ENCODE measurements around the gene ESAM.

The ESAM gene, protein sequence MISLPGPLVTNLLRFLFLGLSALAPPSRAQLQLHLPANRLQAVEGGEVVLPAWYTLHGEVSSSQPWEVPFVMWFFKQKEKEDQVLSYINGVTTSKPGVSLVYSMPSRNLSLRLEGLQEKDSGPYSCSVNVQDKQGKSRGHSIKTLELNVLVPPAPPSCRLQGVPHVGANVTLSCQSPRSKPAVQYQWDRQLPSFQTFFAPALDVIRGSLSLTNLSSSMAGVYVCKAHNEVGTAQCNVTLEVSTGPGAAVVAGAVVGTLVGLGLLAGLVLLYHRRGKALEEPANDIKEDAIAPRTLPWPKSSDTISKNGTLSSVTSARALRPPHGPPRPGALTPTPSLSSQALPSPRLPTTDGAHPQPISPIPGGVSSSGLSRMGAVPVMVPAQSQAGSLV
- long read RNA-seq, donor 1, transcript ESAM-202 (7 exons, 1,833 nt): minor isoform, 5 of 31 reads
- long read RNA-seq, donor 1, transcript ESAM-201 (7 exons, 1,826 nt): major isoform, 25 of 31 reads
- long read RNA-seq, donor 1, partial matches to known transcripts: 0 of 31 reads
- long read RNA-seq, donor 1, other reads (novel, unspliced or antisense): 0 of 31 reads
- long read RNA-seq, donor 2, transcript ESAM-201 (7 exons, 1,826 nt): major isoform, 13 of 21 reads
- long read RNA-seq, donor 2, transcript ESAM-202 (7 exons, 1,833 nt): minor isoform, 6 of 21 reads
- long read RNA-seq, donor 2, partial matches to known transcripts: 0 of 21 reads
- long read RNA-seq, donor 2, other reads (novel, unspliced or antisense): 0 of 21 reads
- long read RNA-seq, donor 3, transcript ESAM-201 (7 exons, 1,826 nt): major isoform, 11 of 14 reads
- long read RNA-seq, donor 3, partial matches to known transcripts: 0 of 14 reads
- long read RNA-seq, donor 3, other reads (novel, unspliced or antisense): 0 of 14 reads
- long read RNA-seq, donor 4, transcript ESAM-201 (7 exons, 1,826 nt): major isoform, 14 of 44 reads
- long read RNA-seq, donor 4, partial matches to known transcripts: 26 of 44 reads
- long read RNA-seq, donor 4, other reads (novel, unspliced or antisense): 0 of 44 reads
- long read RNA-seq, donor 5, transcript ESAM-201 (7 exons, 1,826 nt): major isoform, 18 of 22 reads
- long read RNA-seq, donor 5, partial matches to known transcripts: 0 of 22 reads
- long read RNA-seq, donor 5, other reads (novel, unspliced or antisense): 0 of 22 reads
- long read RNA-seq, donor 6, transcript ESAM-201 (7 exons, 1,826 nt): major isoform, 16 of 19 reads
- long read RNA-seq, donor 6, partial matches to known transcripts: 0 of 19 reads
- long read RNA-seq, donor 6, other reads (novel, unspliced or antisense): 0 of 19 reads
- long read RNA-seq, donor 7, transcript ESAM-201 (7 exons, 1,826 nt): major isoform, 26 of 36 reads
- long read RNA-seq, donor 7, partial matches to known transcripts: 5 of 36 reads
- long read RNA-seq, donor 7, other reads (novel, unspliced or antisense): 0 of 36 reads
- long read RNA-seq, donor 8, transcript ESAM-201 (7 exons, 1,826 nt): major isoform, 31 of 40 reads
- long read RNA-seq, donor 8, partial matches to known transcripts: 5 of 40 reads
- long read RNA-seq, donor 8, other reads (novel, unspliced or antisense): 0 of 40 reads

DNA sequence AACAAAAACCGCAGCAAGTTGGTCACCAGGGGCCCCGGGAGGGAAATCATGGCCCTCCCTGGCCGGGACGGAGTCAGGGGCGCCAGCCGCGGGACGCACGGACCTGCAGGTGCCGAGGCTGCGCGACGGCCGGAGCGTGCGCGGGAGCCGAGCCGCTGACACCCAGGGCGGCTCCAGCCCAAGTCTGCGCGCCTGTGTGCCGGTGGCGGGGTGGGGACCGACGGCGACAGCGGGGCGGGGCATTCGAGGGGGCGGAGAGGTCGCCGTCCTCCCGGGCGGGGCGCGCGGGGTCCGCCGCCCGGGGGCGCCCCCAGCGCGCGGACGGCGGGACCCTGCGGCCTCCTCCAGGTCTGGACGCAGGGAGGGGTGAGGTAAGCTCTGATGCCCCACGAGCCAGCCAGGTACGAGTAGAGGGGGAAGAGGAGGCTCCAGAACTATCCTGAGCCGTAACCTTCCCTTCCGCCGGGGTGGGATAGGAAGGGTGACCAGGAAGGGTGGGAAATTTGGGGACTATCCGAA is at the start of gene ESAM:
Gene ESAM (minus strand): TSS at position 186 of the 519 bp plus-strand sequence. CDS start 136 bp downstream, at position 50.
- peak; percentile 53 for DNase-seq

DNA sequence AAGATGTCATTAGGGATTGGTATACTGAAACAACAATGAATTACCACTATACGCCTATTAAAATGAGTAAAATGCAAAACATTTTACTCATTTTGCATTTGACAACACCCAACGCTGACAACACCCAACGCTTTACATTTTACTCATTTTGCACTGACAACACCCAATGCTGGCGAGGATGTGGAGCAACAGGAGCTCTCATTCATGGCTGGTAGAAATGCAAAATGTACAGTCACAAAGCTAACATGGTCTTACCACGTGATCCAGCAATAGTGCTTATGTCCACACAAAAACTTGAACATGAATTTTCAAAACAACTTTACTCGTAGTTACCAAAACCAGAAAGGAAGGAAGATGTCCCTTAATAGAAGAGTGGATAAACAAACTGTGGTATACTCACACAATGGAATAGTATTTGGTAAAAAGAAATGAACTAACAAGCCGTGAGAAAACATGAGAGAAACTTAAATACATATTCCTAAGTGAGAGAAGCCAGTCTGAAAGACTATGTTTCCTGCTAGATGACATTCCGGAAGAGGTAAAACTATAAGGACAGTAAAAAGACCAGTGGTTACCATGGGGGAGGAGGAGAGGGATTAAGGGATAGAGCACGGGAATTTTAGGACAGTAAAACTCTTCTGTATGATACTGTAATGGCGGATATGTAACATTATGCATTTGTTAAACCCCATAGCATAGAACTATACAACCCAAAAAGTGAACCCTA is 49.5 kb upstream of the ESAM start:
- DNase-seq: no peak

DNA sequence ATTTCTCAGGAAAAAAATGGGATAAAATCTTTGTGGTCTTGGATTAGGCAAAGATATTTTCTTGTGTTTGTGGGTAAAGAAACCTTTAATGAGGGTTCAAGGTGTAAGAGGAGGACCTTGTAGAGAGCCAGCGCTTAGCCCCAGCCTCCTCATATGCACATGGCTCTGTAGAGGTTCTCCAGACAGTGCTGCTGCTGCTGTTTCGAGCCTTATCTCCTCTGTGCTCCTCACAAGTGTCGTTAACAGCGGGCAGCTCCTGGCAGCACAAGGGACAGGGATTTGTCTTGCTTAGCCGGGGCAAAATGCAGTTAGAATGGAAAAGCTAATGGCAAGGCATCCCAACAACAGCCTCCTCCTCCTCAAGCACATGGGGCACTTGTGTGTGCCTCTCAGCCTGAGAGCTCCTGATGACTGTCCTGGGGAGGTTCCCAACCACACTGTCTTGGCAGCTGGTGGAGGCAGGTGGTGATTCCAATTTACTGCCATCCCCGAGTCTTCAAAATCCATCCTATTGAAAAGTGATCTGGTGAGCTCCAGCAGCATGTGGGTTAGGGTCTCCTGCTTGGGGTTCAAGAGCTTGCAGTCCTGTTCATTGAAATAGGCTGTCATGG is 45.7 kb upstream of the ESAM start:
- DNase-seq: no peak

DNA sequence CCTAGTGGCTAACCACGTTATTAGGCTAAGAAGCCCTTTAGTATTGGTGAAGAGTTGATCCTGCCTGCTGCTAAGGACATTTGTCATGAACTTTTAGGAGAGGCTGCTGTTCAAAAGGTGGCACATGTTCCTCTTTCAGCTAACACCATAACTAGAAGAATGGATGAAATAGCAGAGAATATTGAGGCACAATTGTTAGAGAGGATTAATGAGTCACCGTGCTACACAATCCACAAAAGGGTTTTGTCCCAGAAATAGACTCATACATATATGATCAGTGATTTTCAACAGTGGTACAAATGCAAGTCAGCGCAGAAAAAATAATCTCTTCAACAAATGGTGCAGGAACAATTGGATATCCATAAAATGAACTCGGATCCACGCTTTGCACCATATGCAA is 45.1 kb upstream of the ESAM start:
- DNase-seq: no peak

DNA sequence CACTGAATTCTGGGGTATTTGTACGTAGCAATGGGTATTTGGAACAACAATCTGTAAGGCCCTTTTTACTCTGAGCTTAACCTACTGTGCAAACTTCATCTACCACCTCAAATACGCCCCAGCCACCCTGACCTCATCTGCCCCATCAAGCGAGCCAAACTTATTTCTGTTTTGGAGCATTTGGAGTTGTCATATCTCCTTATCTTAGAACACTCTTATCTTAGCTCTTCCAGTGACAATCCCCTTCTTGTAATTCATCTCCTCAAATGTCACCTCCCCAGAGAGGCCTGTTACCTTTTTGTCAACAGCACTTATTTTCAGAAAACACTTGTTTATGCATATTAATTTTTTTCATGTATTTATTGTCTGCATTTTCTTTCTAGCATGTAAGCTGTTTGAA is 42.8 kb upstream of the ESAM start:
- no peak for DNase-seq

DNA sequence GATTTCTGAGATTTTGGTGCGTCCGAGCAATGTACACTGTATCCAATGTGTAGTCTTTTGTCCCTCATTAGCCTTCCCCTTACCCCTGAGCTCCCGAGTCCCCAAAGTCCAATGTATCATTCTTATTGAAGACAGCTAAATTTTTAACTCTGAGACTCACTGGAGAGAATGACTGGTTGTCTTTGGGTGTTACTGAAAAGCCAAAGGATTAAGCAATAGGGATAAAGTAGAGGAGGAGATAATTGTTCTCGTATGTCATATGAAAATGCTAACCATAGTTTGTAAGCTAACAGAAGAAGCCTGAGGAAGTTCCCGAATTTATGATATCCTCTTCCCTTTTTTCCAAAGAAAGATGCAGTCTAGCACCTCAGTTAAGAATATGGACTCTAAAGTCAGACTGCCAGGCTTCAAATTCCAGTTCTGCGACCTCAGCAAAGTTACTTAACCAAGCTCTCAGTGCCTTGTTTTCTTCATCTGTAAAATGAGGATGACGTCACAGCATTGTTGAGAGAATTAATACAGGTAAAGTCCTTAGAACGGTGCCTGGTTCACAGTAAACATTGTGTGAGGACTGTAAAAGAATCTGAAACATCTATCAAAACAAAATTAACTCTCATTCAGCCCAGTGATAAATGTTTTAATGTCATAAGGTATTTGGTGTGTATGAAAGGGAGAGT is 39.7 kb upstream of the ESAM start:
- no peak for DNase-seq

DNA sequence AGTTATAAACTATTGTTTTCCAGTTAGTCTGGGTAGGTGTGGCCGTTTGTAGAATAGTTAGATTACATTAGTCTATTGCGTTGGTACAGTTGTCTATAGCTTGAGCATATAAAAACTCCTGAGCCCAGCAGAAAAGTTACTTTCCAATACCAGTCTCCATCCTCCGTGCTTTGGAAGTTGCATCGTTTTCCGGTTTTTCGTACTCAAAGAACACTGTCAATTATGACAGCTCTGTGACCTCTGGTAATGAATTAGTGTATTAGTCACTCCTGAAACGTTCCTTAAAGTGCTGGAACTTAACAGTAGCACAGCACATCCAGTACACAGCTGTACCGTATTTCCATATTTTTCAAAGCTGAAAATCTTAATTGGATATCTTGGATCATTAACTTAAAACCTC is 38.9 kb upstream of the ESAM start:
- no peak for DNase-seq

DNA sequence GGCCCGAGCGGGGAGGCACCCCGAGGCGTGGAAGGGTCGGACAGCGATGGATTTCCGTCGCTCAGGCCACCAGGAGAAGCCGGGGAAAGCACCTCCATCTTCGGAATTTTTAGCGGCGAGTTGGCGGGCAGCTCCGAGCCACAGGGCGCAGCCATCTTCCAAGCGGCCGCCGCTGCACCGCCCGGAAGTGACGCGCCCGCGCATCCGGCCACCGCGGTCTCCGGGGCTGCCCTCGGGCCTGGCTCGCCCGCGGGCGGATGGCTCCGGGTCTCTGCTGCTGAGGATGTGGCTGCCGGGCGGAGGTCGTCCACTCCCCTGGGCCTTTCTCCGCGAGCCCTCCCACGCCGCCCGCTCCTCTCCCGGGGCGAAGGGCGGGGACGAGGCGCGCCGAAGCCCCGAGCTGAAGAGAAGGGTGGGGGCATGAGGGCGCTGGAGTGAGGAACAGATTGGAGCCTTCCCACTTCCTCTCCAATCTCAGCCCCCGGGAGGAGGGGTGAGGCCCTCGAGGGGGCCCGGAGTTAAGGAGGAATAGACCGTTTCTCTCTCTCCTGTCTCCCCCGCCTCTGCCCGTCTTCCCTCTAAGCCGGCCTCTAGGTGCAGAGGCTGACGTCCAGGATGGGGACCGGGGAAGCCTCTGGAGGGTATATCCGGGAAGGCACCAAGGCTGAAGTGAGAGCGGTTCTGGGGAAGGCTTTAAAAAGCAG is 38.3 kb upstream of the ESAM start, which contains the start of gene MSANTD2:
Gene MSANTD2 (minus strand): TSS at position 181 of the 704 bp plus-strand sequence. CDS start 26 bp downstream, at position 155.
- peak; percentile 99 for DNase-seq

DNA sequence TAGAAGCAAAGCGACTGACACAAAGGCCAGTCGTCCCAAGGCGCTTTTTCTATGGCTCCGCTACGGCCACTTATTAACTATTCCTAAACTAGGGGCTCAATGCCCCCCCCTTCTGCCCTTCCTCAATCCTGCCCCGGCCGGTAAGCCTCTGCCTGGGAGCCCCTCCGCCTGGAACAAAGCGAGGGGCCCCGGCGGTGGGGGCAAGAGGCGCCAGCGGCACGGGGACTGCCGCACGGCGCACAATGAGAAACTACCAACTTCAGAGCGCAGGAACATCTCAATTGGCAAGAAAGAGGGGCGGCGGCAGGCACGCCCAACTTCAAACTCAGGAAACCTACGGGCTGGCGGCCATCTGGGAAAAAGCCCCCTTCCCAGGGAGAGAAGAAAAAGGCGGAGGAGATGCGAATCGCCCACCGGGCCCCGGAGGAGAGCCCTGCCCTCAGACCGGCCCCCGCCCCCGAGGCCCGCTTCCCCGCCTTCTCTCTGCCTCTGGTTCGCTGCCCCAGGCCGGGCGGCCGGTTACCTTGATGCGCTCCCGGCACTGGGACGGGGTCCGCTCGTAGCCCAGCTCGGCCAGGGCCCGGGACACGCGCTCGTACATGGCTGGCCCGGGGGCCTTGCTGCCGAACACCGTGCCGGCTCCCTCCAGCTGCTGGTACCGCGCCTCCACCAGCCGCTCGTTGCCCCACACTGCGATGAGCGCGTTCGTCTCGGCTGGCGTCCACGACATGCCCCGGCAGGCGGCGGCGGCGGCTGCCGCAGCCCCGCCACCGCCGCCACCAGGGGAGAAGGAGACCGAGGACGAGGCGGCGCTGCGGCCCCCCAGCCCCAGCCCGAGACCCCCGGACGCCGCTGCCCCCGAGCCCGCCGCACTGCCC is 37.5 kb upstream of the ESAM start:
- peak; percentile 82 for DNase-seq

DNA sequence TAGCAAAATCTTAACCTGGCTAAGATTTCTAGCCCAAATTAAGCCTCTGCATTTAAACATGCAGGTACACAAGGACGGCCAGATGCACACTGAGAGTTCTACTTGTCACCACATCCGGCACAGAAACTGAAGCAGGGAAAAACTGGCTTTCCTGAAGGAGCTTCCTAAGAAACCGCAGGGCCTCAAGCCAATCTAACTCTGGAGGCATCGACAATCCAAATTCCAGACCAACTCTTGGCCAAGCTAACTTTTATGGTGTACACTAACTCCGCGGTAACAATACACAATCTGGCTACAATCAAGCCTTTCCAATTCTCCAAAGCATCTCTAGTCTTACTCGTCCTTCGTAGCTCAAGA is 36.9 kb upstream of the ESAM start:
- DNase-seq: no peak

DNA sequence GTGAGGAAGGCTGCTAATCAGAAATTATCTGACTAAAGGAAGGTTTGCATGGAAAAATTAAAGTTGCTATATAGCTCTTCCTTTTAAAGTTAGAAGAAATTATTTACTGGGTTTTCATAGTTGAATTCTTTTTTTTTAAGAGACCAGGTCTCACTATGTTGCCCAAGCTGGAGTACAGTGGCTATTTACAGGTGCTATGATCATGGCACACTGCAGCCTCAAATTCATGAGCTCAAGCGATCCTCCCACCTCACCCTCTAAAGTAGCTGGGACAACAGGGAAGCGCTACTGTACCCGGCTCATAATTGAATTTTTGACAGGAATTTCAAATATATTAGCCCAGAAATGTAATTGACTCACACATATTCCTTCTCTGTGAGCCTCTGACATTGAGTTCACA is 34.2 kb upstream of the ESAM start:
- DNase-seq: no peak

DNA sequence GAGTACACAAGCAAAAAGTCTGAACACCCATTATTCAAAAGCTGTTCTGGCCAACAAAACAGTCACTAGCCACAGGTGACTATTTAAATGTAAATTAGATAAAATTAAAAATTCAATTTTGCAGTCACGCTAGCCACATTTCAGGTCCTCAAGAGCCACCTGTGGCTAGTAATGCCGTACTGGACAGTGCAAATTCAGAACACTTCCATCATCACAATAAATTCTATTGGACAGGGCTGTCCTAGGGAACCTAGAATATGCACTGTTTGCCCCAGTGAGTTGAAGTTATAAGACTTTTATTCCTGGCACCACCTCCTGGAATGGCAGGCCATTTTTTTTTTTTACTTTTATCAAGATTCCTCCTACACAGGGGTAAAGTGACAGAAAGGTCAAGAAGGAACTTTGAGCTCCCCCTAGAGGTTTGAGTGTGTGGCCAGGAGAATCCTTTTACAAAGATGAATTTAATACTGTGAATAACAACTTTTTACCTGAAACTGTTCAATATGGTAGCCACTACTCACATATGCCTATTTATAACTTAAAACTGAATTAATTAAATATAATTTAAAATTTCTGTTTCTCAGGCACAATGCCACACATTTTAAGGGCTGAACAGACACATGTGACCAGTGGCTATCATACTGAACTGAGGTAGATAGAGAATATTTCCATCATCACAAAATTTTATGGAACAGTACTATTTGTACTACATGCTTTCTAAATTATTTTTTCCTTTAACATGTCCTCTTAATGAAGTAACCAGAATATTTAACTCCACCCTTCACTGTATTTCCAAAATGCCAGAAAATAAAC is 31.6 kb upstream of the ESAM start:
- DNase-seq: no peak

DNA sequence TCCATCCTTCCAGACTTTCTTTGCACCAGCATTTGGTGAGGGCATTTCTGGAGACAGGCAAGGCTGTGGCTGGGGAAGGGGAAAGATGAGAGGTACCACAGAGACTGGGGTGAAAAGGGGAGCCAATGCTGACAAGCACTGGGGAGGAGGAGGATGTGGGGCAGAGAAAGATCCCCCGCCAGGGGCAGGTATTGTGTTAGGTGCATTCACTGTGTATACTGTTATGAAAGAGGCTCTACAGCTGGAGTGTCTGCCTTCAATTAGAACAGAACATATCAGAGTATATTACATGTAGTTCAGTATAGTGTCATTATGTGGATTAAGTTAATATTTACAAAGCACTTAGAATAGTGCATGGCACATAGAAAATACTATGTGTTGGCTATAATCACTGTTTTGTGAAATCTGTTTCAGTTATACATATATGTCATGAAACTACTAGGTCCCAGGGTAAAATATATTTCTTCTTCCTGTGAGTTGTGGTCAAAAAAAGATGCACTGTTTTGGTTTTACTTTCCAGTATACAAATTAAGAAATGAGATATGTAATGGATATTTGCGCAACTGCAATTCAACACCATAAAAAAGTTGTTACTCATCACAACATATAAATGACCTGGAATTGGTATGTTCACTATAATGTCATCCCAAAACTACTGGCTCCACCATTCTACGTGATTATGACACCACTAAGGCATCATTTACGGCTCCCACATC is 29.7 kb upstream of the ESAM start:
- no peak for DNase-seq

DNA sequence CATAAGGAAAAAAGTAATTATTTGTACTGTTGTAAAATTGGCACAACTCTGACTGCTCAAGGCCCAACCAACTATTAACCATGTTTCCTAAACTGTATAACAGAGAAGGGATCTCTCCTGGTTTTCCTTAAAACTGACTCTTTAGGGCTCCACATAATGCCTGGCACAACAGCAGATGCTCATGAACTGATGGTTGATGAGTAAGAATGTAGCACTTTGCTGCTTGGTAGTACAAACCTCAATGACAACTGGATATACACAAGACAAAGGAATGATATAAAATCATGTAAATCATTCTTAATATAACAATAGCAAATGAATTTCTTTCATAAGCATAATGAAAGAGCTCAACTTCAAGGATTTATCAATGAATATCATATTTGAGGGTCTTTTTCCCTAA is 26.4 kb upstream of the ESAM start:
- no peak for DNase-seq

DNA sequence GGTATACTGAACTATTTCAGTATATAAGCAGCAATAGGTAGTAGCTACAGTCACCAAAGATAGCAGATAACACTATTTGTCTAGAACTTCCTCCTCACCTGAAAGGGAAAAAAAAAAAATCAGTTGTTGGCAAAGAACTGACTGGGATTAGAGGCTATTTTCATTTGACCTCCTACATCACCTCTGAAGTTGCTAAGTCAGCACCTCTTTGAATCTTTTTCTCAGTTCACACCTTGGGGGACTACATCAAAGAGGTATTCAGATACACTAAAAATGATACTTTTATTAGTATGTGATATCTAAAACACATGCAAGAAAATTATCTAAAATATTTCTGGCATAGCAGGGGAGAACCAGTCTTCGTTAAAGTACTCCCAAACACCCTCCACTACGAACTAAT is 22.0 kb upstream of the ESAM start:
- no peak for DNase-seq

DNA sequence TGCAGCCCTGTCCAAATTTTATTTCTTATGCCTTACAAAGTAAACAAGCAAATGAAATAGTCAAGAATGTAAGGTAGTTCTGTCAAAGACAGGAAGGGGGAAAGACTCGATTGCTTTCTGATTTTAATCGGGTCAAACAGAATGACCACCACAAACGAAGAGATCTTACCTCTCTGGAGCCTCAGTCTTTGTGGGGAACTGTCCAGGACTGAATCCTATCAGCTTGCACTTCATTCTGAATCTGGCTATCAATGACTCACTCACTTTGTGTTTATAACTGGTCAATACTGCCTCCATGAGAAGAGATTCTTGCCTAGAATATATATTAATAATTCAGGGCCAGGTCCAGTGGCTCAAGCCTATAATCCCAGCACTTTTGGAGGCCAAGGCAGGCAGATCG is 20.9 kb upstream of the ESAM start:
- DNase-seq: no peak

DNA sequence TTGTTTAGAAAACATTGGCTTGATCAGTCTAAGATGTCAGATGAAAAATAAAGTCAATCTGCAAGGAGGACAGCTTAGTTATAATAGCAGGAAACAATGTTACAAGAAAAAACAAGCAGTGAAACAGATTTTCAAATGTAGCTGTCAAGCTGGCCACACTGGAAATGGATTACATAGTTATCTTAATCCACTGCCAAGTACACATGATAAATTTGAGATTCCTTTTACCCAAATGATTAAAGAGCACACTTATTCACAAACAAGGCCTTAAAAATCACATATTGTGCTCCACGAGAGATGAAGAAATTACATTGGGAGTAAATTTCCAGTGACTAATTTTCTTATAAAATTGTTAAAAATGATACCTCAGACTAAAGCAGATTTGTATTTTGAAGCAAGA is 17.5 kb upstream of the ESAM start:
- DNase-seq: no peak

All from right kidney (tissue), 9 donors.